CD14-positive monocyte (primary cell): ENCODE measurements around the gene MED27. TPM values are rescaled to one million over a fixed set of nuclear protein-coding genes. Genes with fewer than 3 reads are reported as not detected.

Source experiments
- DNase-seq, 3 donors: peaks; one replicate each; pipeline ENCODE4 v3.0.0-alpha.2; 2011 to 2022
- H2AFZ ChIP-seq: 2 replicates; pipeline ENCODE4 v1.6.0; 2012; ENCODE audit warnings: mild to moderate bottlenecking, low read depth, low read length, inconsistent platforms; ENCODE audit not compliant: insufficient read depth, poor library complexity, severe bottlenecking
- H3K27ac ChIP-seq, 2 donors: 1 replicate in 1 of 2; 2 replicates in 1 of 2; pipeline ENCODE4 v1.5.1; 2012 to 2013; ENCODE audit warnings: low read length in 2 of 2, control low read depth in 1 of 2, inconsistent platforms in 1 of 2, low read depth in 1 of 2, mild to moderate bottlenecking in 1 of 2
- H3K27me3 ChIP-seq, 2 donors: one replicate each; pipeline versions ENCODE4 v1.6.0 to v1.6.1; 2011 to 2013; ENCODE audit warnings: low read length in 2 of 2; ENCODE audit not compliant: control insufficient read depth in 2 of 2, insufficient read depth in 2 of 2
- H3K36me3 ChIP-seq, 2 donors: replicated peaks in 1 of 2; 1 replicate in 1 of 2; 2 replicates in 1 of 2; pipeline versions ENCODE4 v1.5.1 to v1.6.1; 2012 to 2013; ENCODE audit warnings: low read length in 2 of 2, control low read depth in 1 of 2, inconsistent platforms in 1 of 2, mild to moderate bottlenecking in 1 of 2; ENCODE audit not compliant: insufficient read depth in 2 of 2, control insufficient read depth in 1 of 2
- H3K4me1 ChIP-seq, 2 donors: 1 replicate in 1 of 2; 2 replicates in 1 of 2; pipeline versions ENCODE4 v1.5.1 to v1.6.1; 2012 to 2013; ENCODE audit warnings: low read length in 2 of 2, control low read depth in 1 of 2, inconsistent platforms in 1 of 2, mild to moderate bottlenecking in 1 of 2, moderate library complexity in 1 of 2; ENCODE audit not compliant: insufficient read depth in 2 of 2, control insufficient read depth in 1 of 2
- H3K4me2 ChIP-seq: replicated peaks from 2 replicates; pipeline ENCODE3; 2012; ENCODE audit warnings: low read length, moderate library complexity, mild to moderate bottlenecking; ENCODE audit not compliant: poor library complexity, severe bottlenecking; ENCODE audit errors: extremely low read depth
- H3K4me3 ChIP-seq, 3 experiments: fragments of 200-600 bp in 1 of 3; sonication (generic) in 1 of 3; replicated peaks in 1 of 3; 1 replicate in 2 of 3; 2 replicates in 1 of 3; pipeline ENCODE4 v1.5.1; 2011 to 2013; ENCODE audit warnings: low read length in 3 of 3, mild to moderate bottlenecking in 3 of 3, control low read depth in 2 of 3, low read depth in 2 of 3, inconsistent platforms in 1 of 3, moderate library complexity in 1 of 3
- H3K79me2 ChIP-seq: 2 replicates; pipeline ENCODE4 v1.6.0; 2012; ENCODE audit warnings: mild to moderate bottlenecking, control low read depth, inconsistent platforms, low read length, moderate library complexity; ENCODE audit not compliant: insufficient read depth
- H3K9ac ChIP-seq: 2 replicates; pipeline ENCODE4 v1.6.0; 2017; ENCODE audit warnings: low read length, mild to moderate bottlenecking; ENCODE audit not compliant: insufficient read depth, poor library complexity, severe bottlenecking
- H3K9me3 ChIP-seq, 2 donors: replicated peaks in 1 of 2; 1 replicate in 1 of 2; 2 replicates in 1 of 2; pipeline versions ENCODE4 v1.5.1 to v1.6.1; 2012 to 2013; ENCODE audit warnings: low read length in 2 of 2, control low read depth in 1 of 2; ENCODE audit not compliant: control insufficient read depth in 1 of 2, insufficient read depth in 1 of 2
- H4K20me1 ChIP-seq: 2 replicates; pipeline ENCODE4 v1.6.0; 2012; ENCODE audit warnings: mild to moderate bottlenecking, low read length, control low read depth, moderate library complexity; ENCODE audit not compliant: insufficient read depth
- H3K27ac Mint-ChIP-seq, 7 donors: one replicate each; pipeline ENCODE4 v1.8.0; 2020; ENCODE audit warnings: mild to moderate bottlenecking in 7 of 7, mixed read lengths in 7 of 7, moderate library complexity in 6 of 7, inconsistent platforms in 2 of 7
- H3K27me3 Mint-ChIP-seq, 3 donors: one replicate each; pipeline ENCODE4 v1.8.0; 2021 to 2022; ENCODE audit warnings: low read depth in 3 of 3, mild to moderate bottlenecking in 3 of 3, mixed read lengths in 3 of 3, moderate library complexity in 3 of 3, inconsistent platforms in 1 of 3
- H3K36me3 Mint-ChIP-seq, 2 donors: one replicate each; pipeline ENCODE4 v1.8.0; 2020; ENCODE audit warnings: mixed read lengths in 2 of 2, inconsistent platforms in 1 of 2, mild to moderate bottlenecking in 1 of 2
- H3K4me1 Mint-ChIP-seq: one replicate; pipeline ENCODE4 v1.8.0; 2020; ENCODE audit warnings: mild to moderate bottlenecking, mixed read lengths
- H3K4me3 Mint-ChIP-seq, 2 donors: one replicate each; pipeline ENCODE4 v1.8.0; 2020; ENCODE audit warnings: mild to moderate bottlenecking in 2 of 2, mixed read lengths in 2 of 2, moderate library complexity in 1 of 2
- H3K9me3 Mint-ChIP-seq, 7 donors: one replicate each; pipeline ENCODE4 v1.8.0; 2020 to 2022; ENCODE audit warnings: mixed read lengths in 7 of 7, mild to moderate bottlenecking in 6 of 7, moderate library complexity in 6 of 7, inconsistent platforms in 2 of 7
- WGBS: methylation state at CpG from one replicate; pipeline ENCODE4 v1.1.5; 2013; ENCODE audit warnings: missing lambda C conversion rate; ENCODE audit not compliant: insufficient coverage; 5-methylcytosine and 5-hydroxymethylcytosine counted together
- intact Hi-C, 2 donors: fragments of 100-400 bp; cut with micrococcal nuclease; formaldehyde crosslinking; loops; one replicate each; pipeline versions ENCODE4 v1.15.0 to v1.15.1; 2023
- polyA plus RNA-seq, 3 donors: library from polyadenylated mRNA; depleted of rRNA in 1 of 3; unstranded in 2 of 3; stranded (reverse) in 1 of 3; fragments of 300-500 nt in 2 of 3; fragments of >200 nt in 1 of 3; fragmentation: Illumina TruSeq in 2 of 3; gene quantifications; 1 replicate in 2 of 3; 2 replicates in 1 of 3; pipeline ENCODE4 v1.2.3, GENCODE V29; 2012 to 2021
- TF ChIP-seq, protein P1 (sequence below): fragments of 200-600 bp; IDR thresholded peaks from one replicate; pipeline ENCODE4 v1.8.0; 2022; ENCODE audit warnings: antibody characterized with exemption, mild to moderate bottlenecking

The MED27 gene
- polyA plus RNA-seq, 3 donors, result 14.0 to 26.9 (median 25.8) TPM

DNA sequence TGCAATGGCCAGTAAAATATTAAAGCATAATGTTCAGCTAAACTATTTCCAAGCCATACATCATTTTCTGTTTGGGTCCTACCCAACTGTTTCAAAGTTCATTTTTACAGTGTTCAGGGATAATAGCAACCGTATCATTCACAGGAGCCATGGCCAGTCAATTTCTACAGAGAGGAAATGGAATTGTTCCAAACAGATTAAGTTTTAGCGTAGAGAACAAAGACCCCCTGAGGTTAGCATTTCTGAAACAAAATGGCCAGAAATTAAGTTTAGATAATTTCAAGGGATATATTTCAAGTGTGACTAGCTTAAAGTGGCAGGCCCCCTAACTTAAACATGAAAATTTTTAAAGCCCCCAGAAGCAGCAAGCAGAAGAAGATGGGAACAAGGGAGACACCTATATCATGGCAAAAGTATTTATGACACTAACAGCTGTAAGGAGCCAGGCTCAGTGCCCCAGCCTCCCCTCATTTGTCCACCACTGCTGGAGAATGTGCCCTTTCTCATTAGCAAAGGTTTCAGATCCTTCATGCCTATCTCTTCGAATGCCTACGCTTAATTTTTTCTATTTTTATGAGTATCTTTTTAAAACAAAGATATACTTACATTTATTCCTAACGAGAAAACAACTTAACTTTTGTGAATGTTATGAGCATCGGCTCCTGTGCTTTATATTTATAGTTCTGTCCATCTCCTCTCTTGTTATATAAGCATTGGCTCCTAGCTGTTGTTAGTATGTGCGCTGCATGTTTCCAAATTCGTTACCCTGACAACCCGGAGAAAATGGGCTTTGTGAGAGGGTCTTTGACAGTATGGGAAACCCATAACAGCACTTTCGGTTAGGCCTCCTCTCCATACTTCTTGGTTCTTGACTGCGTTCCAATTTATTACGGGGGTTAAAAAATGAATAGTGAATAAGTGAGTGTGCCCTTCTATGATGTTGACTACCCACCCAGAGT lies 116.3 kb downstream of the MED27 start:
- Mint-ChIP-seq H3K36me3 (peaks cover 8 to 9% of the 10 kb centered on the region in 2 donors), H3K4me3 (no peak overlapping the region), H3K27ac (no peak overlapping the region), H3K9me3 (no peaks in the 10 kb centered on the region), H3K27me3 (no peaks in the 10 kb centered on the region), H3K4me1 (no peaks in the 10 kb centered on the region)
- Histone ChIP-seq H3K27ac (no peak overlapping the region), H3K36me3 (peaks cover 0 to 18% of the 10 kb centered on the region in 2 donors), H3K4me1 (no peaks in the 10 kb centered on the region), H3K79me2 (no peaks in the 10 kb centered on the region), H3K9ac (no peak overlapping the region), H2AFZ (no peak overlapping the region), H3K4me2 (no peak overlapping the region), H3K4me3 (no peak overlapping the region), H3K9me3 (no peaks in the 10 kb centered on the region), H3K27me3 (no peaks in the 10 kb centered on the region), H4K20me1 (peaks cover 3% of the 10 kb centered on the region)
- TF ChIP-seq, protein P1, sequence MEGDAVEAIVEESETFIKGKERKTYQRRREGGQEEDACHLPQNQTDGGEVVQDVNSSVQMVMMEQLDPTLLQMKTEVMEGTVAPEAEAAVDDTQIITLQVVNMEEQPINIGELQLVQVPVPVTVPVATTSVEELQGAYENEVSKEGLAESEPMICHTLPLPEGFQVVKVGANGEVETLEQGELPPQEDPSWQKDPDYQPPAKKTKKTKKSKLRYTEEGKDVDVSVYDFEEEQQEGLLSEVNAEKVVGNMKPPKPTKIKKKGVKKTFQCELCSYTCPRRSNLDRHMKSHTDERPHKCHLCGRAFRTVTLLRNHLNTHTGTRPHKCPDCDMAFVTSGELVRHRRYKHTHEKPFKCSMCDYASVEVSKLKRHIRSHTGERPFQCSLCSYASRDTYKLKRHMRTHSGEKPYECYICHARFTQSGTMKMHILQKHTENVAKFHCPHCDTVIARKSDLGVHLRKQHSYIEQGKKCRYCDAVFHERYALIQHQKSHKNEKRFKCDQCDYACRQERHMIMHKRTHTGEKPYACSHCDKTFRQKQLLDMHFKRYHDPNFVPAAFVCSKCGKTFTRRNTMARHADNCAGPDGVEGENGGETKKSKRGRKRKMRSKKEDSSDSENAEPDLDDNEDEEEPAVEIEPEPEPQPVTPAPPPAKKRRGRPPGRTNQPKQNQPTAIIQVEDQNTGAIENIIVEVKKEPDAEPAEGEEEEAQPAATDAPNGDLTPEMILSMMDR, result no peak
- intact Hi-C loops, result no loop called here
- WGBS, result 100% methylated on average over 1 of the region's 12 CpGs
- no peak for DNase-seq

DNA sequence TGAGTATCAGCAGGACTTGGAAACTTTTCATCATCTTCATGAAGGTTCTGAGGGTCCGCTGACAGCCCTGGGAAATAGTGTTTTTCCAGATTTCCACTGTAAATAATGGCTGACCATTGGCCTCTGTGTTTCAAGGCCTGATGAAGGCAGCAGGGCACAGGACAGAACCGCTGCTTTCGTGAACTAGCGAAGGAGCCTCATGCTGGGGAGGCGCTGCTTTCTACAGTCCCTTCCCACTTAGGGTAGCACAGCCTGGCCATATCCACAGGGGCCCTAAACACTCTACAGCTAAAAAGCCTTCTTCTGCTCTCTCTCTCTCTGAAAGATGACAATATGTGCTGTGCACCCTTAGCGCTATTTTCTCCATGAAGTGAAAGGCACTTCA lies 118.2 kb downstream of the MED27 start:
- no peaks in the 10 kb centered on the region for H3K4me1 ChIP-seq
- H2AFZ ChIP-seq, result no peak overlapping the region
- H3K27ac ChIP-seq, result no peak overlapping the region
- no peak overlapping the region for H3K4me2 ChIP-seq
- no peaks in the 10 kb centered on the region for H3K79me2 ChIP-seq
- 100% methylated on average over 4 of the region's 6 CpGs for WGBS
- DNase-seq, result no peak
- intact Hi-C loops, result no loop called here
- no peaks in the 10 kb centered on the region for H3K9me3 ChIP-seq
- H3K4me3 Mint-ChIP-seq, result no peak overlapping the region
- no peak overlapping the region for H3K4me3 ChIP-seq
- H3K36me3 ChIP-seq, result peaks cover 0 to 18% of the 10 kb centered on the region in 2 donors
- H4K20me1 ChIP-seq, result peaks cover 3% of the 10 kb centered on the region
- no peaks in the 10 kb centered on the region for H3K27me3 Mint-ChIP-seq
- H3K4me1 Mint-ChIP-seq, result no peaks in the 10 kb centered on the region
- TF ChIP-seq, protein P1, result no peak
- H3K9ac ChIP-seq, result no peak overlapping the region
- H3K9me3 Mint-ChIP-seq, result no peaks in the 10 kb centered on the region
- peaks cover 9 to 17% of the 10 kb centered on the region in 2 donors for H3K36me3 Mint-ChIP-seq
- no peak overlapping the region for H3K27ac Mint-ChIP-seq
- H3K27me3 ChIP-seq, result no peaks in the 10 kb centered on the region
